ENCODE data around the gene CFAP58. TPM values are rescaled to one million over a fixed set of nuclear protein-coding genes. Genes with fewer than 3 reads are reported as not detected.

The CFAP58 gene
- polyA plus RNA-seq, 3 donors: 0.16 TPM; not detected in 2

GRCh38 chr10:104333728-104334373 lies 19.8 kb upstream of the CFAP58 start:
- no peak overlapping the region for H3K9ac ChIP-seq (ENCODE audit: insufficient read depth, low read length, poor library complexity, severe bottlenecking)
- peaks cover 21 to 48% of the 10 kb centered on the region in 2 donors for H3K36me3 ChIP-seq (replicated peaks in 1 of 2; ENCODE audit: control insufficient read depth in 1 of 2, insufficient read depth in 2 of 2, low read length in 2 of 2)
- H3K4me2 ChIP-seq (replicated peaks; ENCODE audit: extremely low read depth, low read length, poor library complexity, severe bottlenecking): no peak overlapping the region
- Mint-ChIP-seq H3K27me3 (ENCODE audit: low read depth in 3 of 3) (peaks cover 0 to 2% (median 1%) of the 10 kb centered on the region in 3 donors), H3K27ac (peak overlapping the region; percentile 7 to 86 (median 50)), H3K4me1 (peaks cover 78% of the 10 kb centered on the region), H3K4me3 (no peak overlapping the region), H3K9me3 (no peaks in the 10 kb centered on the region), H3K36me3 (peaks cover 41 to 52% of the 10 kb centered on the region in 2 donors)
- no peaks in the 10 kb centered on the region for H3K27me3 ChIP-seq (ENCODE audit: control insufficient read depth in 2 of 2, insufficient read depth in 2 of 2, low read length in 2 of 2)
- H3K9me3 ChIP-seq (replicated peaks in 1 of 2; ENCODE audit: control insufficient read depth in 1 of 2, insufficient read depth in 1 of 2, low read length in 2 of 2): no peaks in the 10 kb centered on the region
- H4K20me1 ChIP-seq (ENCODE audit: insufficient read depth, low read length): peaks cover 94% of the 10 kb centered on the region
- H3K27ac ChIP-seq (ENCODE audit: low read depth in 1 of 2, low read length in 2 of 2): peak overlapping the region in 1 of 2 donors; percentile 52
- intact Hi-C loops (cut with micrococcal nuclease): no loop called here
- 87% methylated on average over 14 of the region's 15 CpGs for WGBS (ENCODE audit: insufficient coverage)
- TF ChIP-seq CTCF (IDR thresholded peaks at IDR 0.05): no peak
- no peak for DNase-seq
- H2AFZ ChIP-seq (ENCODE audit: insufficient read depth, low read depth, low read length, poor library complexity, severe bottlenecking): no peak overlapping the region
- peaks cover 100% of the 10 kb centered on the region for H3K79me2 ChIP-seq (ENCODE audit: insufficient read depth, low read length)
- peaks cover 78 to 82% of the 10 kb centered on the region in 2 donors for H3K4me1 ChIP-seq (ENCODE audit: control insufficient read depth in 1 of 2, insufficient read depth in 2 of 2, low read length in 2 of 2)
- no peak overlapping the region for H3K4me3 ChIP-seq (replicated peaks in 1 of 3; ENCODE audit: low read depth in 2 of 3, low read length in 3 of 3)

- Histone ChIP-seq H2AFZ (ENCODE audit: insufficient read depth, low read depth, low read length, poor library complexity, severe bottlenecking) (no peak overlapping the region), H4K20me1 (ENCODE audit: insufficient read depth, low read length) (peaks cover 87% of the 10 kb centered on the region), H3K9me3 (replicated peaks in 1 of 2; ENCODE audit: control insufficient read depth in 1 of 2, insufficient read depth in 1 of 2, low read length in 2 of 2) (no peaks in the 10 kb centered on the region), H3K4me2 (replicated peaks; ENCODE audit: extremely low read depth, low read length, poor library complexity, severe bottlenecking) (no peak overlapping the region), H3K27me3 (ENCODE audit: control insufficient read depth in 2 of 2, insufficient read depth in 2 of 2, low read length in 2 of 2) (no peaks in the 10 kb centered on the region), H3K9ac (ENCODE audit: insufficient read depth, low read length, poor library complexity, severe bottlenecking) (no peak overlapping the region), H3K36me3 (replicated peaks in 1 of 2; ENCODE audit: control insufficient read depth in 1 of 2, insufficient read depth in 2 of 2, low read length in 2 of 2) (peaks cover 21 to 48% of the 10 kb centered on the region in 2 donors), H3K79me2 (ENCODE audit: insufficient read depth, low read length) (peaks cover 100% of the 10 kb centered on the region), H3K27ac (ENCODE audit: low read depth in 1 of 2, low read length in 2 of 2) (no peak overlapping the region), H3K4me1 (ENCODE audit: control insufficient read depth in 1 of 2, insufficient read depth in 2 of 2, low read length in 2 of 2) (peaks cover 78 to 82% of the 10 kb centered on the region in 2 donors), H3K4me3 (replicated peaks in 1 of 3; ENCODE audit: low read depth in 2 of 3, low read length in 3 of 3) (no peak overlapping the region)
- Mint-ChIP-seq H3K4me3 (no peak overlapping the region), H3K9me3 (no peaks in the 10 kb centered on the region), H3K4me1 (peaks cover 77% of the 10 kb centered on the region), H3K27ac (peak overlapping the region in 2 of 7 donors; percentile 52 to 87), H3K27me3 (ENCODE audit: low read depth in 3 of 3) (peaks cover 0 to 2% (median 0%) of the 10 kb centered on the region in 3 donors), H3K36me3 (peaks cover 39 to 51% of the 10 kb centered on the region in 2 donors)
- 95% methylated on average over 4 of the region's 6 CpGs for whole genome bisulfite sequencing (ENCODE audit: insufficient coverage)
- no peak for TF ChIP-seq CTCF (IDR thresholded peaks at IDR 0.05)
- DNase-seq: no peak
- intact Hi-C loops (cut with micrococcal nuclease): no loop called here
These were observed 19.1 kb upstream of the CFAP58 start for GRCh38 chr10:104334561-104334960.
